AG09319 (cell line): ENCODE data around the gene FLNB.

Experiments used
- DNase-seq: peaks from one replicate; pipeline ENCODE4 v3.0.0-alpha.2; 2010; ENCODE audit warnings: low read depth; ENCODE audit errors: extremely low read depth
- TF ChIP-seq, protein P1 (sequence below): IDR thresholded peaks from 2 replicates; pipeline ENCODE4 v1.5.1; 2011; ENCODE audit warnings: low read depth, mild to moderate bottlenecking, inconsistent platforms, low read length, moderate library complexity

Gene FLNB

DNA sequence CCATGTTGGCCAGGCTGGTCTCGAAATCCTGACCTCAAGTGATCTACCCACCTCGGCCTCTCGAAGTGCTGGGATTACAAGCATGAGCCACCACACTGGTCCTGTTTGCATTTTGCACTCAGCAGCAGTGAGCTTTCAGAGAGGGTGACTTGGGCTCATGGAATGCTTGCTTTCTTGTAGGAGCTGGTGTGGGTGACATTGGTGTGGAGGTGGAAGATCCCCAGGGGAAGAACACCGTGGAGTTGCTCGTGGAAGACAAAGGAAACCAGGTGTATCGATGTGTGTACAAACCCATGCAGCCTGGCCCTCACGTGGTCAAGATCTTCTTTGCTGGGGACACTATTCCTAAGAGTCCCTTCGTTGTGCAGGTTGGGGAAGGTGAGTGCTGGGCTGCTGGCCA lies 90.3 kb downstream of the FLNB start:
- DNase-seq, result no peak
- TF ChIP-seq, protein P1, sequence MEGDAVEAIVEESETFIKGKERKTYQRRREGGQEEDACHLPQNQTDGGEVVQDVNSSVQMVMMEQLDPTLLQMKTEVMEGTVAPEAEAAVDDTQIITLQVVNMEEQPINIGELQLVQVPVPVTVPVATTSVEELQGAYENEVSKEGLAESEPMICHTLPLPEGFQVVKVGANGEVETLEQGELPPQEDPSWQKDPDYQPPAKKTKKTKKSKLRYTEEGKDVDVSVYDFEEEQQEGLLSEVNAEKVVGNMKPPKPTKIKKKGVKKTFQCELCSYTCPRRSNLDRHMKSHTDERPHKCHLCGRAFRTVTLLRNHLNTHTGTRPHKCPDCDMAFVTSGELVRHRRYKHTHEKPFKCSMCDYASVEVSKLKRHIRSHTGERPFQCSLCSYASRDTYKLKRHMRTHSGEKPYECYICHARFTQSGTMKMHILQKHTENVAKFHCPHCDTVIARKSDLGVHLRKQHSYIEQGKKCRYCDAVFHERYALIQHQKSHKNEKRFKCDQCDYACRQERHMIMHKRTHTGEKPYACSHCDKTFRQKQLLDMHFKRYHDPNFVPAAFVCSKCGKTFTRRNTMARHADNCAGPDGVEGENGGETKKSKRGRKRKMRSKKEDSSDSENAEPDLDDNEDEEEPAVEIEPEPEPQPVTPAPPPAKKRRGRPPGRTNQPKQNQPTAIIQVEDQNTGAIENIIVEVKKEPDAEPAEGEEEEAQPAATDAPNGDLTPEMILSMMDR, result no peak

- TF ChIP-seq, protein P1, result no peak
- DNase-seq, result no peak
These were observed 91.6 kb downstream of the FLNB start for GRCh38 chr3:58099865-58100264.

- TF ChIP-seq, protein P1, result no peak
- no peak for DNase-seq
These were observed 93.5 kb downstream of the FLNB start for GRCh38 chr3:58101499-58102389.

DNA sequence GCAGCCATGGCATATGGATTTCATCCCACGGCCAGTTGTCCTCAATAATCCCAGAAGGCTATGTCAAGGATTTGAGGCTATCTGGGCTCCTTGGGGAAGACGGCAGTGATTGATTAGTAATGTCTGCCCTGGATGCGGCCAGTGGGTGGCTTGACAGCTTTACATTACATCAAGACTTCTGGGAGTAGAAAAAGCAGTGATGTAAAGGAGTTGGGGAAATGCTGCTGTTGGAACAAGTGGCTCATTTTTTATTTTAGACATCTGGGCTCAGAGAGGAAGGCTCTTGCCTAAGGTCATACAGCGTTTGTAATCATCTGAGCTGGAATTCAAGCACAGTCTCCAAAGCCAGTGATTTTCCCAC lies 94.1 kb downstream of the FLNB start:
- TF ChIP-seq, protein P1, result no peak

GRCh38 chr3:58102976-58103451 lies 94.8 kb downstream of the FLNB start:
- TF ChIP-seq, protein P1, result no peak
- DNase-seq, result no peak

More for the DNA sequence above, 94.1 kb downstream of the FLNB start:
- DNase-seq, result no peak

- TF ChIP-seq, protein P1, result no peak
- no peak for DNase-seq
These were observed 95.9 kb downstream of the FLNB start for GRCh38 chr3:58104151-58104550.

DNA sequence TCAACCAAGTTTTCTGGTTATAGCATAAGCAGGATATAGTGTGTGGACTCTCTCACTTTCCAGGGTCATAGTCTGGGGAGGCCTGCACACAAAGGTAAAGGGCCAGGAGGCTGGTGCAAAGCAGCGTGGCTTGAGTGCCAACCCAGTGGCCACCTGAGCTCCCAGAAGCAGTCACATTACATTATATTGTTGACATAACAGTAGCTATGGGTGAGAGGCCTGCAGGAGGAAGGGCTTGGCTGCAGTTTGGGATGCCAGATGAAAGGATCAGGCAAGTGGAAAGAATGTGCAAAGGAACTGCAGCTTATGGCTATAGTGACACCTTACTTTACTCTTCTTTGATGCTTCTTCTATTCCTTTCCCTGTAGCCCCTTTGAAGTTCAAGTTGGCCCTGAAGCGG lies 96.5 kb downstream of the FLNB start:
- no peak for DNase-seq

More for the DNA sequence above, 96.5 kb downstream of the FLNB start:
- TF ChIP-seq, protein P1, result no peak
